H9 (cell line): ENCODE results near the gene ADAM17. TPM values are rescaled to one million over a fixed set of nuclear protein-coding genes. Genes with fewer than 3 reads are reported as not detected.

ENCODE experiments used
- DNase-seq: peaks from one replicate; pipeline ENCODE4 v3.0.0-alpha.2; 2017
- H2AFZ ChIP-seq: one replicate; pipeline ENCODE4 v1.6.1; 2013; ENCODE audit warnings: mild to moderate bottlenecking, low read length, control low read depth, moderate library complexity
- H2AK5ac ChIP-seq: 2 replicates; pipeline ENCODE4 v1.6.1; 2013; ENCODE audit warnings: low read length, control low read depth, mixed read lengths; ENCODE audit not compliant: insufficient read length
- H2BK120ac ChIP-seq: one replicate; pipeline ENCODE4 v1.6.1; 2013; ENCODE audit warnings: low read depth, mild to moderate bottlenecking, low read length, control low read depth, inconsistent platforms; ENCODE audit not compliant: poor library complexity, severe bottlenecking
- H2BK12ac ChIP-seq: 2 replicates; pipeline ENCODE4 v1.6.1; 2013; ENCODE audit warnings: low read length, control low read depth, mixed read lengths, low read depth; ENCODE audit not compliant: insufficient read length
- H2BK15ac ChIP-seq: 2 replicates; pipeline ENCODE4 v1.6.1; 2013; ENCODE audit warnings: low read depth, low read length, control low read depth
- H2BK20ac ChIP-seq: one replicate; pipeline ENCODE4 v1.6.1; 2013; ENCODE audit warnings: low read depth, mild to moderate bottlenecking, low read length, control low read depth, inconsistent platforms; ENCODE audit not compliant: poor library complexity, severe bottlenecking
- H2BK5ac ChIP-seq: 2 replicates; pipeline ENCODE4 v1.6.1; 2013; ENCODE audit warnings: low read length, control low read depth, mixed read lengths; ENCODE audit not compliant: insufficient read length
- H3K14ac ChIP-seq: 2 replicates; pipeline ENCODE4 v1.6.1; 2013; ENCODE audit warnings: low read length, control low read depth; ENCODE audit not compliant: insufficient read depth
- H3K18ac ChIP-seq: 2 replicates; pipeline ENCODE4 v1.6.1; 2013; ENCODE audit warnings: low read depth, mild to moderate bottlenecking, mixed read lengths, low read length, control low read depth; ENCODE audit not compliant: insufficient read length
- H3K23ac ChIP-seq: 2 replicates; pipeline ENCODE4 v1.6.1; 2013; ENCODE audit warnings: low read length, control low read depth, mixed read lengths, low read depth; ENCODE audit not compliant: insufficient read length
- H3K23me2 ChIP-seq: 2 replicates; pipeline ENCODE4 v1.6.1; 2013; ENCODE audit warnings: low read depth, mild to moderate bottlenecking, mixed read lengths, low read length, control low read depth; ENCODE audit not compliant: insufficient read length, poor library complexity, severe bottlenecking
- H3K27ac ChIP-seq: 2 replicates; pipeline ENCODE4 v1.5.1; 2013; ENCODE audit warnings: low read length, control low read depth, mixed read lengths, low read depth; ENCODE audit not compliant: insufficient read length
- H3K27me3 ChIP-seq: 2 replicates; pipeline ENCODE4 v1.6.1; 2013; ENCODE audit warnings: low read length, control low read depth, inconsistent platforms; ENCODE audit not compliant: insufficient read depth
- H3K4ac ChIP-seq: 2 replicates; pipeline ENCODE4 v1.6.1; 2013; ENCODE audit warnings: low read depth, mild to moderate bottlenecking, control low read depth, inconsistent platforms, low read length, moderate library complexity
- H3K4me1 ChIP-seq: 2 replicates; pipeline ENCODE4 v1.6.1; 2013; ENCODE audit warnings: low read length, control low read depth, inconsistent platforms; ENCODE audit not compliant: insufficient read depth
- H3K4me2 ChIP-seq: 2 replicates; pipeline ENCODE4 v1.6.1; 2013; ENCODE audit warnings: low read length, control low read depth, mixed read lengths; ENCODE audit not compliant: insufficient read length, insufficient read depth
- H3K56ac ChIP-seq: 2 replicates; pipeline ENCODE4 v1.6.1; 2013; ENCODE audit warnings: low read depth, mild to moderate bottlenecking, mixed read lengths, low read length, control low read depth; ENCODE audit not compliant: insufficient read length
- H3K79me1 ChIP-seq: 2 replicates; pipeline ENCODE4 v1.6.1; 2013; ENCODE audit warnings: low read depth, mild to moderate bottlenecking, moderate library complexity, low read length, control low read depth, inconsistent platforms; ENCODE audit not compliant: insufficient read depth, poor library complexity, severe bottlenecking
- H3K79me2 ChIP-seq: 2 replicates; pipeline ENCODE4 v1.6.1; 2013; ENCODE audit warnings: low read length, control low read depth, inconsistent platforms; ENCODE audit not compliant: insufficient read depth
- H3K9ac ChIP-seq: 2 replicates; pipeline ENCODE4 v1.6.1; 2013; ENCODE audit warnings: low read length, control low read depth, mixed read lengths; ENCODE audit not compliant: insufficient read length; ENCODE audit errors: extremely low read depth
- H3K9me3 ChIP-seq: one replicate; pipeline ENCODE4 v1.6.1; 2013; ENCODE audit warnings: low read depth, low read length, inconsistent platforms; ENCODE audit not compliant: control insufficient read depth
- H3T11ph ChIP-seq: one replicate; pipeline ENCODE4 v1.6.1; 2013; ENCODE audit warnings: mild to moderate bottlenecking, low read length, control low read depth, inconsistent platforms
- H4K20me1 ChIP-seq: one replicate; pipeline ENCODE4 v1.6.1; 2013; ENCODE audit not compliant: control insufficient read depth, insufficient read length, insufficient read depth
- H4K5ac ChIP-seq: 2 replicates; pipeline ENCODE4 v1.6.1; 2013; ENCODE audit warnings: low read depth, mild to moderate bottlenecking, mixed read lengths, low read length, control low read depth; ENCODE audit not compliant: insufficient read length
- H4K8ac ChIP-seq: replicated peaks from 2 replicates; pipeline ENCODE4 v1.6.1; 2013; ENCODE audit warnings: low read length, control low read depth, mixed read lengths, low read depth; ENCODE audit not compliant: insufficient read length
- H4K91ac ChIP-seq: 2 replicates; pipeline ENCODE4 v1.6.1; 2013; ENCODE audit warnings: low read depth, mild to moderate bottlenecking, moderate library complexity, mixed read lengths, low read length, control low read depth; ENCODE audit not compliant: insufficient read length
- H3K27ac Mint-ChIP-seq, 3 experiments: 2 replicates in 2 of 3; 3 replicates in 1 of 3; pipeline ENCODE4 v1.8.0; 2020 to 2021; ENCODE audit warnings: mixed read lengths in 3 of 3, mild to moderate bottlenecking in 1 of 3, moderate library complexity in 1 of 3
- H3K27me3 Mint-ChIP-seq: 2 replicates; pipeline ENCODE4 v1.8.0; 2021; ENCODE audit warnings: low read depth, mild to moderate bottlenecking, moderate library complexity, mixed read lengths
- H3K36me3 Mint-ChIP-seq, 3 experiments: 2 replicates in 2 of 3; 3 replicates in 1 of 3; pipeline ENCODE4 v1.8.0; 2020 to 2021; ENCODE audit warnings: low read depth in 3 of 3, mixed read lengths in 3 of 3; ENCODE audit not compliant: insufficient read depth in 1 of 3
- H3K4me1 Mint-ChIP-seq, 2 experiments: 2 replicates each; pipeline ENCODE4 v1.8.0; 2020; ENCODE audit warnings: mixed read lengths in 2 of 2
- H3K4me3 Mint-ChIP-seq, 2 experiments: 2 replicates in 1 of 2; 3 replicates in 1 of 2; pipeline ENCODE4 v1.8.0; 2020 to 2021; ENCODE audit warnings: mild to moderate bottlenecking in 2 of 2, mixed read lengths in 2 of 2, moderate library complexity in 1 of 2
- H3K9me3 Mint-ChIP-seq, 2 experiments: 2 replicates in 1 of 2; 3 replicates in 1 of 2; pipeline ENCODE4 v1.8.0; 2020; ENCODE audit warnings: mild to moderate bottlenecking in 2 of 2, mixed read lengths in 2 of 2, moderate library complexity in 1 of 2
- WGBS: extraction: QIAGEN DNeasy Blood & Tissue Kit; methylation state at CpG from one replicate; pipeline ENCODE4 v1.1.7; 2013; ENCODE audit warnings: missing lambda C conversion rate, low lambda C conversion rate, mixed read lengths; ENCODE audit not compliant: insufficient read length; ENCODE audit errors: extremely low coverage; 5-methylcytosine and 5-hydroxymethylcytosine counted together
- total RNA-seq: library from RNA; stranded (reverse); gene quantifications from 2 replicates; pipeline ENCODE4 v1.2.1, GENCODE V29; 2021
- TF ChIP-seq, protein P1 (sequence below): fragments of 200-600 bp; sonication (generic); conservative IDR thresholded peaks from 3 replicates; pipeline ENCODE4 v1.8.0; 2021; ENCODE audit warnings: antibody characterized with exemption, mild to moderate bottlenecking

ADAM17 gene
- total RNA-seq, 1 experiment from 2014 or later: 26.3 TPM

DNA sequence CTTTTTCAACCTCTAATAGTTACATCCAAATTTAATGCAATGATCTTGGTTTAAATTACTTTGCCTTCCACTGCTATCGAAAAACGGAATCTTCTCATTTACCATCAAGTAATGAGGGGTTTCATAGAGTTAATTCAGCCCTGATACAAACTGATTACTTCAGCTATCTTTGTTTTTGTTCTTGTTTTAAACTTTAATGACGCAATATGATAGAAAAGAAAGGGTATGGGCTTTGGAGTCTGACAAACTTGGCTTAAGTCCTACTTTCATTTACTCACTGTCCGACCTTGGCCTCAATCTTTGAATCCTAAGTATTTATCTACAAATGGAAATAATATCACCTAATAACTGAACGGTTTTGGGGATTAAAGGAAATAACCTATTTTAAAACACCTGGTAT is 16.1 kb downstream of the ADAM17 start:
- H2AFZ ChIP-seq: no peak overlapping the region
- H4K91ac ChIP-seq: no peak overlapping the region
- H3K79me2 ChIP-seq: no peaks in the 10 kb centered on the region; the same call in 1 of the 2 replicates
- no peaks in the 10 kb centered on the region; a peak in 1 of 4 replicates for H3K4me1 Mint-ChIP-seq
- no peak overlapping the region for H3K9ac ChIP-seq
- no peak overlapping the region for H3K18ac ChIP-seq
- H4K5ac ChIP-seq: no peak overlapping the region
- H3K4me2 ChIP-seq: no peak overlapping the region
- H3K56ac ChIP-seq: no peak overlapping the region
- H2BK15ac ChIP-seq: no peak overlapping the region
- H4K20me1 ChIP-seq: no peaks in the 10 kb centered on the region
- WGBS: no CpG with 5 or more reads among the region's 5 CpGs
- no peak overlapping the region for H2BK120ac ChIP-seq
- H2AK5ac ChIP-seq: no peak overlapping the region
- no peak overlapping the region for H3K4me3 Mint-ChIP-seq
- no peak overlapping the region for H3K14ac ChIP-seq
- no peak overlapping the region for H3T11ph ChIP-seq
- no peaks in the 10 kb centered on the region for H3K9me3 Mint-ChIP-seq
- no peak overlapping the region for H3K27ac ChIP-seq
- DNase-seq: no peak
- H2BK12ac ChIP-seq: no peak overlapping the region
- H3K9me3 ChIP-seq: no peaks in the 10 kb centered on the region
- H3K4me1 ChIP-seq: no peaks in the 10 kb centered on the region
- H2BK5ac ChIP-seq: no peak overlapping the region
- no peaks in the 10 kb centered on the region for H3K27me3 ChIP-seq
- H3K79me1 ChIP-seq: no peaks in the 10 kb centered on the region
- no peak overlapping the region for H3K23ac ChIP-seq
- peaks cover 0 to 6% (median 5%) of the 10 kb centered on the region in 3 experiments; a peak in 2 of 7 replicates for H3K36me3 Mint-ChIP-seq
- TF ChIP-seq, protein P1, sequence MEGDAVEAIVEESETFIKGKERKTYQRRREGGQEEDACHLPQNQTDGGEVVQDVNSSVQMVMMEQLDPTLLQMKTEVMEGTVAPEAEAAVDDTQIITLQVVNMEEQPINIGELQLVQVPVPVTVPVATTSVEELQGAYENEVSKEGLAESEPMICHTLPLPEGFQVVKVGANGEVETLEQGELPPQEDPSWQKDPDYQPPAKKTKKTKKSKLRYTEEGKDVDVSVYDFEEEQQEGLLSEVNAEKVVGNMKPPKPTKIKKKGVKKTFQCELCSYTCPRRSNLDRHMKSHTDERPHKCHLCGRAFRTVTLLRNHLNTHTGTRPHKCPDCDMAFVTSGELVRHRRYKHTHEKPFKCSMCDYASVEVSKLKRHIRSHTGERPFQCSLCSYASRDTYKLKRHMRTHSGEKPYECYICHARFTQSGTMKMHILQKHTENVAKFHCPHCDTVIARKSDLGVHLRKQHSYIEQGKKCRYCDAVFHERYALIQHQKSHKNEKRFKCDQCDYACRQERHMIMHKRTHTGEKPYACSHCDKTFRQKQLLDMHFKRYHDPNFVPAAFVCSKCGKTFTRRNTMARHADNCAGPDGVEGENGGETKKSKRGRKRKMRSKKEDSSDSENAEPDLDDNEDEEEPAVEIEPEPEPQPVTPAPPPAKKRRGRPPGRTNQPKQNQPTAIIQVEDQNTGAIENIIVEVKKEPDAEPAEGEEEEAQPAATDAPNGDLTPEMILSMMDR: no peak
- H2BK20ac ChIP-seq: no peak overlapping the region
- H3K4ac ChIP-seq: no peak overlapping the region
- no peaks in the 10 kb centered on the region for H3K27me3 Mint-ChIP-seq
- H3K23me2 ChIP-seq: no peaks in the 10 kb centered on the region
- H3K27ac Mint-ChIP-seq: no peak overlapping the region
- H4K8ac ChIP-seq: no peak overlapping the region
